HG03460 (cell line): ENCODE results near the gene KIF4A.
A peak's percentile ranks its signal among the peaks of the same experiment; 100 is the strongest.
"Not testable (repeated sequence)": the region's sequence is repeated elsewhere in the genome, so short reads cannot be mapped to it uniquely, and the experiment has no call there.

Experiments used
- ATAC-seq: cut with Tn5 transposase; IDR thresholded peaks from one replicate; pipeline ENCODE4 v1.9.1; 2021; ENCODE audit not compliant: unreplicated experiment

KIF4A gene

GRCh38 chrX:70386235-70386634 lies 96.3 kb downstream of the KIF4A start:
- ATAC-seq = no peak

- ATAC-seq = no peak
Observed at GRCh38 chrX:70398899-70399298, 109.0 kb downstream of the KIF4A start.

DNA sequence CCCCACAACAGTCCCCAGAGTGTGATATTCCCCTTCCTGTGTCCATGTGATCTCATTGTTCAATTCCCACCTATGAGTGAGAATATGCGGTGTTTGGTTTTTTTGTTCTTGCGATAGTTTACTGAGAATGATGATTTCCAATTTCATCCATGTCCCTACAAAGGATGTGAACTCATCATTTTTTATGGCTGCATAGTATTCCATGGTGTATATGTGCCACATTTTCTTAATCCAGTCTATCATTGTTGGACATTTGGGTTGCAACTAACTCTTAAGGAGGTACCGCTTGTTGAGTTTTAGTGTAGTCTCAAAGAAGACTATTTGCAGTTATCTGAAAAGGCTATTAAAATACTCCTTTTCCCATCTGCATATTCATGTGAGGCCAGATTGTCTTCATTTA lies 110.3 kb downstream of the KIF4A start:
- ATAC-seq = not testable (repeated sequence)

DNA sequence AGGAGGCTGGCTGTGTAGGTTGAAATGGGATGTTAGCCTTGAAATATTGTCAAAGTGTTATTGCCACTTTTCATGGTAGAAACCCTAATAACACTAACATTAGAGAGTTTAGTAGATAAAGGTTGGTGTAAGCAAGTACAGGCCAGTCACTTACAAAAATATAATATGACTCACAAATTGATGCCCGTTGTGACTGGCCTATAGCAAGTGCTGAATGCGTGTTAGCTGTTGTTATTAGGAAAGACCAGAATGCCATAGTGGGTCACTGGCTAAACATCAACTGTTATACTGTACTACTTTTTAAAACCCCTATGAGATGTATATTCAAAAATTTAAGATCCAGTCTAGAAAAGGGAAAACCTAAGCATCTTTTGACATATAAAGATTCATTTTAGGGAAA lies 112.8 kb downstream of the KIF4A start:
- ATAC-seq = no peak

- ATAC-seq = no peak
Observed at GRCh38 chrX:70405003-70405402, 115.1 kb downstream of the KIF4A start.

DNA sequence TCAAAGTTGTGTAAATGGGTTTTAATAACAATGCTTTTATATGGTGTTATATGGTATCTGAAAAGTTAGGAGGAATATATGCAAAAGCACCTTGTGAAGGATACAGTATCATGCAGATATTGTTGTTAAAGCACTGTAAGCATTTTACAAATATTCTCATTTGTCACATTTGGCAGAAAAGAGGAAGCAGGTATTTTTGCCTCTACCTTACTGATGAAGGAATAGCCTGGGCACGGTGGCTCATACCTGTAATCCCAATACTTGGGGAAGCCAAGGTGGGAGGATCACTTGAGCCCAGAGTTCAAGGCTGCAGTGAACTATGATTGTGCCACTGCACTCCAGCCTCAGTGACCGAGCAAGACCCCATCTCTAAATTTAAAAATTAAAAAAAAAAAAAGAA lies 121.0 kb downstream of the KIF4A start:
- ATAC-seq = no peak

DNA sequence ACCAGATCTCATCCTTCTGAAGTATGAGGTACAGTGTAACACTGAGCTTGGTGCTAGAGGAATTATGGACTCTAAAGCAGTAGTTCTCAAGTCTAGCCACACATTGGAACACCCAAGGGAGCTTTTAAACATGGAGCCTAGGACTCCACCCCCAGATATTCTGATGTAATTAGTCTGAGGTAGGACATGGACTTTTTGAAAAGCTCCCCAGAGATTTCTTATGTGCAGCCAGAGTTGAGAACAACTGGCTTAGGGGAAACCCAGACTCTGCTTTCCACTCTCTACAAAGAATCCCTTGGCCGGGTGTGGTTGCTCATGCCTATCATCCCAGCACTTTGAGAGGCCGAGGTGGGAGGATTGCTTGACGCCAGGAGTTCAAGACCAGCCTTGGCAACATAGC lies 121.6 kb downstream of the KIF4A start:
- no peak for ATAC-seq

GRCh38 chrX:70421618-70422017 lies 131.7 kb downstream of the KIF4A start:
- no peak for ATAC-seq

- no peak for ATAC-seq
Observed at GRCh38 chrX:70422851-70423341, 133.0 kb downstream of the KIF4A start, which contains the start of gene GDPD2. TSS of gene GDPD2 (plus strand) at chrX:70423314. CDS start at chrX:70424985, 1,671 bp downstream.

GRCh38 chrX:70423936-70424675 lies 134.2 kb downstream of the KIF4A start:
- no peak for ATAC-seq

DNA sequence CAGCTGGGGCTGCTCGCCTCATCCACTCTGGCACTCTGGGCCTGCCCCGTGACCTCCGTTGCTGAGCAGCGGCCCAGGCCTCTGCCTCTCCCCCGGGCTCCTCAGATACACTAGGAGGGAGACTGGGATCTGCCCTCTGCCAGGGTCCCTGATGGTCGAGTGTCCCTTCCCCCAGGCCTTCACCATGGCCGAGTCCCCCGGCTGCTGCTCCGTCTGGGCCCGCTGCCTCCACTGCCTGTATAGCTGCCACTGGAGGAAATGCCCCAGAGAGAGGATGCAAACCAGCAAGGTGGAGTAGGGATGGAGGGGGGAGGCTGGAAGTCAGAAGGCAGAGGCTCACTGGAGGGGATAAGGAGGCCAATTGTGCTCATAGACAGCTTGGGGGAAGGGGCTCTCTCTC lies 134.9 kb downstream of the KIF4A start:
- no peak for ATAC-seq

DNA sequence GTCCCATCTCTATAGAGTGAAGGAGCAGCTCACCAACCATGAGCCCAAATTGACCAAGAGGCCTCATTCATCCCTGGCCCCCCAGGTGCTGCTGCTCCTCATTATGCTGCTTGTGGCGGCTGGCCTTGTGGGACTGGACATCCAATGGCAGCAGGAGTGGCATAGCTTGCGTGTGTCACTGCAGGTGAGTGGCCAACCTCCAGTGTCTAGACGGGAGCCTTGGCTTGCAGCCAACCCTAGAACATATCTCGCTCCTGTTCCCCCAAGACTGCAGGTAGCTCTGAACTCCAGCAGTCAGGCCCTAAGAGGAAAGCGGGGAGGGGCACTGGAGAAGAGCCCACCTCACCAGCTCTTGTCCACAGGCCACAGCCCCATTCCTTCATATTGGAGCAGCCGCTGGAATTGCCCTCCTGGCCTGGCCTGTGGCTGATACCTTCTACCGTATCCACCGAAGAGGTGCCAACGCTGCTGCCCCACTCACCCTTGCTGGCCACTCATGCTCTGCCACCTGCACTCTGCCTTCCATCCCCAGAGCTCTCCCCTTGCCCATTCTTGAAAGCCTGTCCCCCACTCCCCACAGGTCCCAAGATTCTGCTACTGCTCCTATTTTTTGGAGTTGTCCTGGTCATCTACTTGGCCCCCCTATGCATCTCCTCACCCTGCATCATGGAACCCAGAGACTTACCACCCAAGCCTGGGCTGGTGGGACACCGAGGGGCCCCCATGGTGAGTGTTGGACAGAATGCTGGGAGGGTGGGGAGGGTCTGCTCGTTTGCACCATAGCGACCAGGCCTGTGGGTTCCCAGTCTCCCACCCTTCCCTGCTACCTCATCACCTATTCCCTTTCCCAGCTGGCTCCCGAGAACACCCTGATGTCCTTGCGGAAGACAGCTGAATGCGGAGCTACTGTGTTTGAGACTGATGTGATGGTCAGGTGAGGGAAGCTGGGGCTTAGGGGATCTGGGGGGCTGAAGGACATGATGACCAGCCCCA lies 136.7 kb downstream of the KIF4A start:
- no peak for ATAC-seq

- ATAC-seq = no peak
Observed at GRCh38 chrX:70427365-70427764, 137.5 kb downstream of the KIF4A start.

GRCh38 chrX:70429759-70430158 lies 139.9 kb downstream of the KIF4A start:
- no peak for ATAC-seq

- no peak for ATAC-seq
Observed at GRCh38 chrX:70432936-70433847, 143.3 kb downstream of the KIF4A start.

DNA sequence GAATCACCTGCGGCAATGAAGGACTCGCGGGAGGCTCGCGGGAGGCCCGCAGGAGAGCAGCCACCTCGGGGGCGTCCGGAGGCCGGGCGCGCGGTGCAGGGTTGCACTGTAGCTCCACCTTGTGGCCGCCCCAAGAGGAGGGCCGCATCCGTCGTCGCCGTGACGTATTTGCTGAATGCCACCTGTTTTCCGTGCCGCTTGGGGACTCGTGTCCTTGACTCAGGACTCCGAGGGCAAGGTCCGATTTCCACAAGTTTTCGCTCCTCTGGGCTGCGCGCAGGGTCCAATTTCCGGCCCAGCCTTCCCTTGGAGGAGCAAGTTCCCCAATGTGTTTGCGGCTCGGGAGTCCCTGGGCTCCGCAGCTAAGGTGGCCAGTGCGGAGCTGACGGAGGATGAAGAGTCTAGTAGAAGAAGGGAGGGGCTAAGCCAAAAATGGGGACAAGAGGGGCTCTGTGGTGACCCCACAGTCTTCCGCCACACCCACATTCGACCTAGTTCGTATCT lies 144.0 kb downstream of the KIF4A start:
- peak; percentile 63 for ATAC-seq

DNA sequence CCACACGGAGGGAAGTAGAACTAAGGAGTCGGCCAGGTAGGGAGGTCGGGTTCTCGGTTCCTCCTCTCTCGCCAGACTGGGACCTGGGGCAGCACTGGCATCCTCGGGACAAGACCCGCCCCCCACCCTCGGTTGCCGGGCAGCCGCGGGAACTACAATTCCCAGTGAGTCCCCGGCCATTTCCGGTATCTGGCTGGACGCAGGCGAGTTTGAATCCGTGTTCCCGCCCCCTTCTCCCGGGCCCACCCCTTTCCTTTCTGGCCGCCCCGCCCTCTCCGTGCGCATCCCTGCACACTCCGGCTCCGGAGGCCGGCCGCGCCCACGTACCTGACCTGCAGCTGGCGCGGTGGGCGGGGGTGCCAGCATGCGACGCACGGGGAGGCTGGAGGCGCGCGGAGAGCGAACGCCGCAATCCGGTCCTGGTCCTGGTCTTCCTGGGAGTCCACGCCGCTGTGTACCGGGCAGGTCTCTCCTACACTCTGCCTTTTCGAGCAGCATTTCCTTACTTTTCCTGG lies 144.5 kb downstream of the KIF4A start:
- peak; percentile 48 for ATAC-seq

DNA sequence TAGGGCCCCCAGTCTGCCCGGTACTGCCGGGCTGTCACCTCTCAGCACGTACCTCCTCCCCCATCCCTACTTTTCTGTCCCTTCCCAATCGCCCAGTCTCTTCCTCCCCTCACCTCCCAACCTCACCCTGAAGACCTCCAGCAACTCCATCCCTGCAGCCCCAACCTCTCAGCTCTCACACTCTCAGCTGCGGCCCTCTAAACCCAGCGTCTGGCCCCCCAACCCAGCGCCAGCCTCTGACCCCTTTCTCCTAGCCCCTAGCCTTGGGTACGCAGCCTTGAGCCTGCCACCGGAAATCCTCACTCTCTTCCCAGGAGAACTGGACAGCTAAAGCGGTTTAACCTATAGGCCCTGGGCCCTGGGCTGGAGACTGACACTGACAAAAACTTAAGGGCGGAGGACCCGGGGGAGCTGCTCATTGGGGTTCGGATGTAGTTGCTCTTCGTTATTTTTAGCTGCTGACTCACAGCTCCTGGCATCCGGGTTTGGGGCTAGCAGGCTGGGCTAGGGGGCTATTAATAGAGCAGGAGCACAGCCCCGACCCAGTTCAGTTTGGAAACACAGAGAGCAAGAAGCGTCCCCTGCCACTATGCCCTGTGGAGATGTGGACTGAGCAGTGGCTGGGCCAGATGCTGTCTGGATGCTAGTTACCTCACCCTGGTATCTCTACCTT lies 145.1 kb downstream of the KIF4A start:
- ATAC-seq = no peak

GRCh38 chrX:70436343-70436742 lies 146.4 kb downstream of the KIF4A start:
- no peak for ATAC-seq

GRCh38 chrX:70437011-70437410 lies 147.1 kb downstream of the KIF4A start:
- ATAC-seq = no peak
